SU-DHL-6 (cell line): ENCODE results near the gene TAF11.

Experiments
- EZH2phosphoT487 ChIP-seq: fragments of 200-600 bp; sonication (generic), shearing (Covaris generic); conservative IDR thresholded peaks from 2 replicates; pipeline ENCODE4 v1.6.1; 2018; ENCODE audit warnings: mild to moderate bottlenecking, antibody characterized with exemption, low read length, moderate library complexity, mixed read lengths
- TF ChIP-seq, protein P1 (sequence below): fragments of 200-600 bp; sonication (generic); IDR thresholded peaks from one replicate; pipeline ENCODE4 v1.5.1; 2017; ENCODE audit warnings: antibody characterized with exemption, mild to moderate bottlenecking, low read length, moderate library complexity; ENCODE audit not compliant: insufficient read depth, poor library complexity, severe bottlenecking

DNA sequence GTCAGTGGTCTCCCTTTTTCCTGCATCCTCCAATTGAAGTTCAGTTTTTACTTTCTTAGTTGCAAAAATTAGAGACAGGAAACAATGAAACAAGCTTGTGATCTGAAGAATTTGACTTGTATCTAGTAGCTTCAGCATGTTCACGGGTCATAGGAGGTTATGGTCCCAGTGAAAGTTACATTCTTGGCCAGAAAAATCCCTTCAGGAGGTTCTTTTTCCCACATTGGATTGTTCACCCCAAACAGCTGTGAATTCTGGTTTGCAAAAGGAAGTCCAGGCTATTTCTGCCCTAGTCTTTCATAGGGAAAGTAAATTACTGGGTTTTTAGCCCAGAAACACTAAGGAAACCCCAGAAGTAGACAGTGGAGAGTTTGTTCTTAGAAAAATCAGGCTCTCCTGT is 9.3 kb upstream of the TAF11 start:
- TF ChIP-seq, protein P1, sequence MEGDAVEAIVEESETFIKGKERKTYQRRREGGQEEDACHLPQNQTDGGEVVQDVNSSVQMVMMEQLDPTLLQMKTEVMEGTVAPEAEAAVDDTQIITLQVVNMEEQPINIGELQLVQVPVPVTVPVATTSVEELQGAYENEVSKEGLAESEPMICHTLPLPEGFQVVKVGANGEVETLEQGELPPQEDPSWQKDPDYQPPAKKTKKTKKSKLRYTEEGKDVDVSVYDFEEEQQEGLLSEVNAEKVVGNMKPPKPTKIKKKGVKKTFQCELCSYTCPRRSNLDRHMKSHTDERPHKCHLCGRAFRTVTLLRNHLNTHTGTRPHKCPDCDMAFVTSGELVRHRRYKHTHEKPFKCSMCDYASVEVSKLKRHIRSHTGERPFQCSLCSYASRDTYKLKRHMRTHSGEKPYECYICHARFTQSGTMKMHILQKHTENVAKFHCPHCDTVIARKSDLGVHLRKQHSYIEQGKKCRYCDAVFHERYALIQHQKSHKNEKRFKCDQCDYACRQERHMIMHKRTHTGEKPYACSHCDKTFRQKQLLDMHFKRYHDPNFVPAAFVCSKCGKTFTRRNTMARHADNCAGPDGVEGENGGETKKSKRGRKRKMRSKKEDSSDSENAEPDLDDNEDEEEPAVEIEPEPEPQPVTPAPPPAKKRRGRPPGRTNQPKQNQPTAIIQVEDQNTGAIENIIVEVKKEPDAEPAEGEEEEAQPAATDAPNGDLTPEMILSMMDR, result no peak
- TF ChIP-seq EZH2phosphoT487, result no peak
